ENCODE data around the gene NSD2.
A peak's percentile ranks its signal among the peaks of the same experiment; 100 is the strongest.
"Not testable (repeated sequence)": the region's sequence is repeated elsewhere in the genome, so short reads cannot be mapped to it uniquely, and the experiment has no call there.

Gene NSD2

GRCh38 chr4:1900624-1901023 lies 29.4 kb downstream of the NSD2 start:
- no peak for DNase-seq

- DNase-seq, result no peak
Measured at GRCh38 chr4:1901127-1901526, 29.9 kb downstream of the NSD2 start.

DNA sequence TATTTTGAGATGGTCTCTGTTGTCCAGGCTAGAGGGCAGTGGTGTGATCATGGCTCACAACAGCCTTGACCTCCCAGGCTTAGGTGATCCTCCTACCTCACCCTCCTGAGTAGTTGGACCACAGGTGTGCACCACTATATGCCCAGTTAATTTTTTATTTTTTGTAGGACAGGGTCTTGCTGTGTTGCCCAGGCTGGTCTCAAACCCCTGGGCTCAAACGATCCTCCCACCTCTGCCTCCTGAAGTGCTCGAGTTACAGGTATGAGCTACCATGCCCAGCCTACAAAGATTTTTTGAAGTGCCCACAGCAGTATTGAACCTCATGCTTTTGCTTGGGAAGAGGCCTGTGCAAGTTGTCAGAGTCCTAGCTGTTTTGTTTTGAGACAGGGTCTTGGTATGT lies 31.1 kb downstream of the NSD2 start:
- no peak for DNase-seq

DNA sequence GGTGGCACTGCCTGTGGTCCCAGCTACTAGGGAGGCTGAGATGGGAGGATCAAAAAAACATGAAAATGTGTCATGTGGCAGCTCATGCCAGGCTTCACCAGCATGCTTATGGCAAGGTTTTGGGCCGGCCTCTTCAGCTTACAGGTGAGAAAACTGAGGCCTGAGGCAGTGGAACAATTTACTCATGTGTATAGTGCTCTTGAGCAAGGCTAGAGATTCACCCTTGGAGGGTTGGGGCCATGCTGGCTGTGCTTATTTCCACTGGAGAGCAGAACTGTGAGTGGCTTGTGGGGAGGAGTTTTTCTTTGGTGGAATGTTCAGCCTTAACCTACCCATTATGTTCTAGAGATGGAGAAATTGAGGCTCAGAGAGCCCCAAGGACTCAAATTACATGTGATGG lies 31.8 kb downstream of the NSD2 start:
- DNase-seq, result no peak

- no peak for DNase-seq
Measured at GRCh38 chr4:1904042-1904441, 32.8 kb downstream of the NSD2 start.

DNA sequence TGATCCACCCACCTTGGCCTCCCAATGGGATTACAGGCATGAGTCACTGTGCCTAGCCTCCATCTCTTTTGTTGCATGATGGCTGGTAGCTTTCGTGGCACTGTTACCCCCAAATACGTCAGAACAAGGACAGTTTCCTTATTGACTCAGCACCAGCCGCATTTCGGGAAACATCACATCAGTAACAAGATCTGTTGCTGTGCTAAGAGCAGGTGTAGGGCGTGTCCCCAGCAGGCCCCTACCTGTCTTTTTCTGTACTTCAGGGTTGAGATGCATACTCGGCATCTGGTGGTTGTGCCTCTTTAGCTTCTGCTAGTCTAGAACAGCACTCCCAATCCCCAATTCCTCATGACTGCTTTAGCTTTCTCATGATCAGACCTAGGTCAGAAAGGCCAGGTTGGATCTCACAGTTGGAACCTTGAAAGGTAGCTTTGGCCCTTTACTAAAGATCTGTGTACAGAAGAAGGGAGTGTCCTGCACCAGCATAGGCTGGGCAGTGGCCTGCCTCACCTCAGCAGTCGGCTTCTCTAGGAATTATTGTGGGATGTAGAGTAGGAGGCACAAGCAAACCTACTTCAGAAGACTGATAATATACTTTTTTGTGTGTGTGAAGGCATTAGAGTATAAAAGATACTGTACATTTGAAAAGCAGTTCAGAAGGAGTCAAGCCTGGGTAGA lies 36.8 kb downstream of the NSD2 start:
- DNase-seq, result no peak

DNA sequence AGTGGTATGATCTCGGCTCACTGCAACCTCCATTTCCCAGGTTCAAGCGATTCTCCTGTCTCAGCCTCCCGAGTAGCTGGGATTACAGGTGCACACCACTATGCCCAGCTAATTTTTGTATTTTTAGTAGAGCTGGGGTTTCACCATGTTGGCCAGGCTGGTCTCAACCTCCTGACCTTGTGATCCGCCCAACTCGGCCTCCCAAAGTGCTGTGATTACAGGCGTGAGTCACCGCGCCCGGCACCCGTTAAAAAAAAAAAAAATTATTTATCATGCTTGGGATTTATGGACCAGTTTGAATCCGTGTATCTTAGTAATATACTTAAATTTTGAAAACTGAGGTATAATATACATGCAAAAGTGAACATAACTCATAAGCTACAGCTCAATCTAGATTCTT lies 38.5 kb downstream of the NSD2 start:
- not testable (repeated sequence) for DNase-seq

GRCh38 chr4:1910643-1911042 lies 39.5 kb downstream of the NSD2 start:
- peak; percentile 42 for DNase-seq

GRCh38 chr4:1911316-1911715 lies 40.1 kb downstream of the NSD2 start:
- not testable (repeated sequence) for DNase-seq

DNA sequence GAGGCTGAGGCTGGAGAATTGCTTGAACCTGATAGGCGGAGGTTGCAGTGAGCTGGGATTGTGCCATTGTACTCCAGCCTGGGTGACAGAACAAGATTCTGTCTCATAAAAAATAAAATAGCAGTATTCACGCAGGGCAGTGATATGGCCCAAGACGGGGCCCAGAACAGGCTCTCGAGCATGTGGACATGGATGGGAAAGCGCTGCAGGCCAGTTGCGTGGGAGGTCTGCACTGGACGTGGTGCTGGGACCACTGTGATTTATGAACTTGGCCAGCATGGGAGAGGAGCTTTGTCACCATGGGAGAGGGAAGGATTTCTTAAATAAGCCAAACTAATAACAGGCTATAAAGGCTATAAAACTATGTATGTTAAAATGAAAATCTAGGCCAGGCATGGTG lies 51.6 kb downstream of the NSD2 start:
- DNase-seq, result no peak

- no peak for DNase-seq
Measured at GRCh38 chr4:1927675-1928074, 56.5 kb downstream of the NSD2 start.

- DNase-seq, result no peak
Measured at GRCh38 chr4:1928356-1929239, 57.4 kb downstream of the NSD2 start.

GRCh38 chr4:1932736-1933135 lies 61.5 kb downstream of the NSD2 start:
- no peak for DNase-seq

DNA sequence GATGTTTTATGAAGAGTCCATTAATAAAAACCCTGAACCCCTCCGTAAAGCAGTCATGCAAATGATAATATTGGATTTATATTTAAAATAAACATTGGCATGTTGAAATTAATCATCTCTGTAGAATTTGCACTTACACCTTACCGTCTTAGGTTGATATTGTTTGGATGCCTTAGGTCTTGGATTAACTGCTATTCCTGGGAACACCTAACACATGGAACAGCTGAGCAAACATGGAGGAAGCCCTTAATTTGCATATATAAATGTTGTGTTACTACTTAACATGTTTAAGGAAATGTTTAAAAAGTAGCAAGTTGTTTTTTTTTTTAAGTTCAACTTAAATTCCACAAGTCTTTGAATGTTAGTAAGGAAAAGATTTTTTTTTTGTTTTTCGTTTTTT lies 62.5 kb downstream of the NSD2 start:
- no peak for DNase-seq

- no peak for DNase-seq
Measured at GRCh38 chr4:1937550-1937949, 66.4 kb downstream of the NSD2 start.

GRCh38 chr4:1938027-1938426 lies 66.8 kb downstream of the NSD2 start:
- no peak for DNase-seq

DNA sequence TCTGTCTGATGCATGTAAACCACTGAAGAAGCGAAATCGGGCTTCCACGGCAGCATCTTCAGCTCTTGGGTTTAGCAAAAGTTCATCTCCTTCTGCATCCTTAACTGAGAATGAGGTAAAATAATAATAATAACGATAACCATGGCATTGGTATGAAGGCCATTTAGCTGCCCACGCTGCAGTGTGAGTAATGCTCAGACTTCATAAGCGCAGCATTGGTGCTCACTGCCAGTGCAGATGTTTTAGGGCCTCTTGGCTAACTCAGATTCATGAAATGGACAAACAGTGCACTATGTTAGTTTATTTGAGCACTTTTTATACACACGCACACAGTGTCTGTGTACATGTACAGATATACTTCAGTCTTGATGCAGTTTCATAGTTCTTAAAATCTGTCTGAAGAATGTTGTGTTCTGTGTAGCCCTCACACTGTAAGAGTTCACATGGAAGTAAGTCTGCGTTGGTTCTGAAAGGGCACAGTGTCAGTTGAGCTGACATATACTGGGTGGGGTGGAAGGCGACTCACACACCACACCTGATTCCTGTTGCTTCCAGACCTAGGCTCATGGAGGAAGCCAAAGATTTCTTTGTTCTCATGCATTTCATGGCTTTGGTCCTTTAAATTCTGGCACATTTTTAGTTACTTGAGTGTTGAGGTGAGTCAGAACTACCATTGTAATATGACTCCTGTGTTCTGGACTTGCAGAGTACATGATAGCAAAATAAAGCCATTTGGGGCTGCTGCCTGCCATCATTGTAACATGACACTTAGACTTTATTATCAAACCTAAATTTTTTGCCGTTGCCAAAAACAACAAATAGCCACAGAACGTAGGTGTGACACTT lies 68.7 kb downstream of the NSD2 start:
- DNase-seq, result no peak

DNA sequence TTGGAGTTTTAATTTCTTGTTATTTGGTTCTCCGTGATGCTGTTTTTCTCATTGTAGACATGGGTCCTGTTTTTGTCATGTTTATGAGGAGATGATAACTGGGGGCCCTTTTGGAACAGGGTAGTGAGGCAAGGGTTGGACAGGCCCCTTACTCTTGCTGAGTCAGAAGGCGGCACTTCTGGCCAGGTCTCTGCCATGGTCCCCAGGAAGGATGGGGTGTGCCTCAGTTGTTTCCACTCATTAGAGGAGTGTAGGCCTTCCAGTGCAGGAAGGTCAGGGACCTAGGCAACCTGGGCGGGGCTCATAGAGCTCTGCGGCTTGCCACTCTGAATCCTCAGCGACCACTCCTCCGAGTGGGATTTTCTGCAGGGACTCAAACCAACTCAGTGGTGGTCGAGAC lies 69.4 kb downstream of the NSD2 start:
- no peak for DNase-seq

DNA sequence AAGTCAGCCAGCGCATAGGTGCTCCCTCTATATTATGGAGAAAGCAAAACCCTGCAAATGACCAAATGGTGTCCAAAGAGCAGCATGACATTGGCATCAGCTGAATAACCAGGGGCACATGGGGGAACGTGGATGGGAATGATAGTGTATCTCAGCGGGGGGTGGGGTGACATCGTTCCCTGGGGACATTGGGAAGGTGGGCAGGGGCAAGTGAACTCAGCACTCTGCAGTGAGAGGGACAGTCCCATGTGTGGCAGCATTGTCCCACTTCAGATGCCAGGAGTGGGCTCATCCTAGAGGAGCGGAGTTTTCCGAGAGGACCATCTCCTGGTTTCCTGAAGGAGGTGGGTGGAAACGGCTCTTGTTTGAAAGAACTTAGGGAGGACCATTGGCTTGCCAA lies 72.7 kb downstream of the NSD2 start:
- DNase-seq, result no peak

DNA sequence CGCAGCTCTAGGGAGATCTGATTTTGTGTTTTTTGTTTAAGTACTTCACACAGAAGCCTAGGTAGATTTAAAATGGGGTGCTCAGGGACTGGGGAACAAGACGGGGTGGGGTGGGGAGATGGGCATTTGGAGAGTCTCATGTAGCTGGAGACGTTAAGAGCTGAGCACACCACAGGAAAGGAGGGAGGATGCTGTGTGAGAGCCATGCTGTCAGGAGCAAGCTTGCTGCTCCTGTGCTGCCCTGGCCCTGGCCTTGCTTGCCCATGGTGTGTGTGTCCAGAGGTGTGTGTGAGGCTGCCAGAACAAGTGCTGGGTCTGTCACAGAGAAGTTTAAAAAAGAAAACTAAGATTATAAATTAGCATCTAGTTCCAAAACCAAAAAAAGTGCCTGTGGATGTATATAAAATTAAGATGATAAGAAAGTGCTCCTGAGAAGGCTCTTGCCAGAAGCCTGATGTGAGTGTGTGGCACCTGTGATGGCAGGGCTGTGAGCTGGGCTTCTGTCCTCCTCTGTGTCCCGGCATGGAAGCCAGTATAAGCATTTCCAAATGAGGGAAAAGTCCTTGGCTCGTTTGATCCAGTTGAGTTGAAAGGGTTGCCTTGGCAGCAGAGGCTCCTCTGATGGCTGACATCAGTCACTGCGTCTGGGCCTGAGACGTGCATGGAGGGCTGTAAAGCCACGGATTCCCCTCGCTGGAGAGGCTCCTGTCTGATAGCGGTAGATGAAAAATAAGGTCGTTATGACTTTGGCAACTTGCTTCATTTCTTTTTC lies 74.1 kb downstream of the NSD2 start:
- no peak for DNase-seq

- DNase-seq, result no peak
Measured at GRCh38 chr4:1945912-1946311, 74.7 kb downstream of the NSD2 start.

DNA sequence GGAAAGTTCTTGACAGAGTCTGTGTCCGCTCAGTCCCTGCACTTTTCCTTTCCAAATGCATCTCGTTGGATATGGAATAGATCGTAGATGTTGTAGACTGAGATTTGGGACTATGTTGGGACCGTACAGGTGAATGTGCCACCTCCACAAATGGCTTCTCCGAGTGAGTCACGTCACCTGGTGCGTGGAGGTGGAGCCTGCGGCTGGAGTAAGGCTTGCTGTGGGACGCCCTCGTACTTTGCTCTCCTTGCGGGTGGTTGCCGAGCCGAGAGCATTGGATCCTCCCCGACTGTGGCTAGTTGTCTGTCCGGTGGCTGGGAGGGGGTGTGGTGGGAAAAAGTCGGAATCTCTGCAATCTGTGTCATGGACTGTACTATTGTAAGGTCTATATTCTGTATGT lies 77.0 kb downstream of the NSD2 start:
- no peak for DNase-seq
